ENCODE results near the gene NRK.
"Not testable (repeated sequence)": the region's sequence is repeated elsewhere in the genome, so short reads cannot be mapped to it uniquely, and the experiment has no call there.

Gene NRK

DNA sequence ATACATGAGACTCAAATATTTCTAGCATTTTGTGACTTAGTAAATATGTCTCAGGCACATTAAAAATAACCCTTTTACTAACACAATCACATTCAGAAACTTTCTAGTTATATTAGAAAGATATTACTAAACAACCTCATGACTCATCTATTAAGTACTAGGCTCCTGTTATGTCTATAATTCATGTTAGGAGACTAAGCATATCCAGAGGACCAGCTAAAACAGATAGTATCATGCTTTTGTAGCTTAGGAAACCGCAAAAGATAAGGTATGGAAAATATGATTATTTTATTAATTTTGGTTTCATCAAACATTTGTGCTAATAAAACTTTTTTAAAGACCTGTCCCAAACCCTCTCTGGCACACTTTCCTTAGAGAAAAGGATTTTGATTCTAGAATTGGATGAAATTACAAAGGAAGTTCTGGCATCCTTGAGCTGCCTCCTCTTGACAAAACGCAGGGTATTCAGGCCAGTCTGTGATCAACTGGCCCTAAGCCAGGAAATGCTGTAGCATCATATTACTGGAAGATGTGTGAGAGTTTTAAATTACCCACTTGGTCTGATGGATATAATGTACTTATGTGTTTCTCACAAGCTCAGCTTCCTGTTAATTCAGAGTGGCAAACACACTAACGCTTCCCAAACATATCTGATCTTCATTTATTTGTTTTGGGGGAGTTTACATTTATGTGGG is 60.4 kb downstream of the NRK start:
- no peak overlapping the region for H3K27ac ChIP-seq (ENCODE audit: low read depth, low read length)
- no peaks in the 10 kb centered on the region for H3K4me1 ChIP-seq (ENCODE audit: control insufficient read depth, insufficient read depth, low read length)
- H3K9ac ChIP-seq (ENCODE audit: low read length): no peak overlapping the region
- H3K4me3 ChIP-seq (ENCODE audit: low read depth, low read length): no peak overlapping the region
- H3K27me3 ChIP-seq (ENCODE audit: control insufficient read depth, insufficient read depth, low read length): no peaks in the 10 kb centered on the region; the same call in 1 of the 2 replicates
- no peaks in the 10 kb centered on the region for H3K36me3 ChIP-seq (ENCODE audit: control insufficient read depth, insufficient read depth, low read length)
- no peaks in the 10 kb centered on the region for H3K9me3 ChIP-seq (ENCODE audit: control insufficient read depth, insufficient read depth, low read depth, low read length)

DNA sequence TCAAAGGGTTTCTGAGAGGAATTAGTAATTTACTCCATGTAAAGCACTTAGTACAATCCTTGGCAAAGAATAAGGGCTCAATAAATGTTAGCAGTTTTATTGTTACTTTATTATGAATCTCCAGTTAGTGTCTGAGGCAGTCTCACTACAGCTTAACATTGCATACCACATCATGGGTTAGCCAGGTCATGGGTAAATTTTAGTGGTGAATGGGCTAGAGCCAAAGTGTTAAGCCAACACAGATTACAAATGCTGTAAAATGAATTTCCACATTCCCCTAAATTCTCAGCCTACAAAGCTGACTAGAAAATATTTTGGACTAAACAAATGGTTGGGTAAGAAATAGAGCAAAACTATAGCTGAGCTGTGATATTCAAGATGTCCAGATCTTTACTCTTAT is 72.4 kb downstream of the NRK start:
- Histone ChIP-seq H3K27ac (ENCODE audit: low read depth, low read length) (no peak overlapping the region), H3K4me3 (ENCODE audit: low read depth, low read length) (no peak overlapping the region), H3K9ac (ENCODE audit: low read length) (no peak overlapping the region), H3K27me3 (ENCODE audit: control insufficient read depth, insufficient read depth, low read length) (no peaks in the 10 kb centered on the region; the same call in 1 of the 2 replicates), H3K9me3 (ENCODE audit: control insufficient read depth, insufficient read depth, low read depth, low read length) (no peaks in the 10 kb centered on the region), H3K36me3 (ENCODE audit: control insufficient read depth, insufficient read depth, low read length) (no peaks in the 10 kb centered on the region), H3K4me1 (ENCODE audit: control insufficient read depth, insufficient read depth, low read length) (no peaks in the 10 kb centered on the region)

DNA sequence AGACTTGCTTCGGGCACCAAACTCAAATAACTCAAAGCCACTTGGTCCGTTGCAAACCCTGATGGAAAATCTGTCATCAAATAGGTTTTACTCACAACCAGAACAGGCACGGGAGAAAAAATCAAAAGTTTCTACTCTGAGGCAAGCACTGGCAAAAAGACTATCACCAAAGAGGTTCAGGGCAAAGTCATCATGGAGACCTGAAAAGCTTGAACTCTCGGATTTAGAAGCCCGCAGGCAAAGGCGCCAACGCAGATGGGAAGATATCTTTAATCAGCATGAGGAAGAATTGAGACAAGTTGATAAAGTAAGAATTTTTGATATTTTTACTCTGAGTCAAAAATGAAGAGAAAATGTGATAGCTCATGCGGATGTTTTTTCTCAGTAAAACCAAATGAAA is 87.2 kb downstream of the NRK start:
- H3K27ac ChIP-seq (ENCODE audit: low read depth, low read length): no peak overlapping the region
- no peaks in the 10 kb centered on the region for H3K36me3 ChIP-seq (ENCODE audit: control insufficient read depth, insufficient read depth, low read length)
- H3K9ac ChIP-seq (ENCODE audit: low read length): no peak overlapping the region
- H3K9me3 ChIP-seq (ENCODE audit: control insufficient read depth, insufficient read depth, low read depth, low read length): no peaks in the 10 kb centered on the region
- H3K4me1 ChIP-seq (ENCODE audit: control insufficient read depth, insufficient read depth, low read length): no peaks in the 10 kb centered on the region
- no peaks in the 10 kb centered on the region; the same call in 1 of the 2 replicates for H3K27me3 ChIP-seq (ENCODE audit: control insufficient read depth, insufficient read depth, low read length)
- H3K4me3 ChIP-seq (ENCODE audit: low read depth, low read length): no peak overlapping the region

DNA sequence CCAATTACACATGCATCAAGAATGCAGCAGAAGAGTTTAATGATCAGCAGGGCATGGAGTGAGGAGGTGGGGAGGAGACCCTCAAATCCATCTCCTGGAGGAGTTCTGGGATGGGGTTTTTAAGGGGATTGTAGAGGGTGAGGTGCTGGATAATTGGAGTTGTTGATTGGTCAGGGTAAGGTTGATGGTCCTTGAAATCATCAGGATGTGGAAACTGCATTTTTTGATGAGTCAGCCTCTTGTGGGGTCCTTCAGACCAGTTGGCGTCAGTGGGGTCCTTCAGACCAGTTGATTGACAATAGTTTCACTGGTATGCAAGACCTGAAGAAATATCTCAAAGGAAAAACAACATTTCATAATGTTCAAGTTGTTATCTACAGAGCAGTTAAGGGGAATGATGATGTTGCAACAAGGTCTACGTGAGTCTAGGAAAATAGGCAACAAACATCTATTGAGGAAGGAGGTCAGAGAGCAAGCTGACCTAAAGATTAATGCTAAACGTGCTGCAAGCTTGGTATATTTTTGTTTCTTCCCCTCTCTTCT is 88.3 kb downstream of the NRK start:
- H3K27ac ChIP-seq (ENCODE audit: low read depth, low read length): no peak overlapping the region
- H3K9ac ChIP-seq (ENCODE audit: low read length): no peak overlapping the region
- no peaks in the 10 kb centered on the region for H3K4me1 ChIP-seq (ENCODE audit: control insufficient read depth, insufficient read depth, low read length)
- no peaks in the 10 kb centered on the region for H3K9me3 ChIP-seq (ENCODE audit: control insufficient read depth, insufficient read depth, low read depth, low read length)
- H3K36me3 ChIP-seq (ENCODE audit: control insufficient read depth, insufficient read depth, low read length): no peaks in the 10 kb centered on the region
- H3K4me3 ChIP-seq (ENCODE audit: low read depth, low read length): no peak overlapping the region
- H3K27me3 ChIP-seq (ENCODE audit: control insufficient read depth, insufficient read depth, low read length): no peaks in the 10 kb centered on the region; the same call in 1 of the 2 replicates

DNA sequence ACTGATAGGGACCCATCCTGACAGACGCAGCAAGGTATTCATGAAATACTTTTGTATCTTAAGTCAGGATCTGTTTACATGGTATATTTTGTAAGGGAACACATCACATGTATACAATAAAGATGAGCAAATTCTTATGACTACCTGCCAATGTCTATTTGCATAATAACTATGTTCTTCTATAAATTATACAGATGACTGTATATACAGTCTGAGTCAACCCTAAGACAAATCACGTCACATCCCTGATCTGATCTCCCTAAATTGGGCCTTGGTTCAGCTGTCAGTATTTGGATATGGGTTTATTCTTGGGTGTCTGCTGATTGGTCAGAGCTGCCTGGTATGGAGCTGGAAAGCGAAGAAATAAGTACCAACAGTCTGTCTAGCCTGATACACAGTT is 122.9 kb downstream of the NRK start:
- Histone ChIP-seq H3K4me3 (ENCODE audit: low read depth, low read length) (no peak overlapping the region), H3K9me3 (ENCODE audit: control insufficient read depth, insufficient read depth, low read depth, low read length) (no peaks in the 10 kb centered on the region), H3K27ac (ENCODE audit: low read depth, low read length) (no peak overlapping the region), H3K4me1 (ENCODE audit: control insufficient read depth, insufficient read depth, low read length) (no peaks in the 10 kb centered on the region), H3K9ac (ENCODE audit: low read length) (no peak overlapping the region), H3K36me3 (ENCODE audit: control insufficient read depth, insufficient read depth, low read length) (no peaks in the 10 kb centered on the region), H3K27me3 (ENCODE audit: control insufficient read depth, insufficient read depth, low read length) (no peaks in the 10 kb centered on the region; the same call in 1 of the 2 replicates)

DNA sequence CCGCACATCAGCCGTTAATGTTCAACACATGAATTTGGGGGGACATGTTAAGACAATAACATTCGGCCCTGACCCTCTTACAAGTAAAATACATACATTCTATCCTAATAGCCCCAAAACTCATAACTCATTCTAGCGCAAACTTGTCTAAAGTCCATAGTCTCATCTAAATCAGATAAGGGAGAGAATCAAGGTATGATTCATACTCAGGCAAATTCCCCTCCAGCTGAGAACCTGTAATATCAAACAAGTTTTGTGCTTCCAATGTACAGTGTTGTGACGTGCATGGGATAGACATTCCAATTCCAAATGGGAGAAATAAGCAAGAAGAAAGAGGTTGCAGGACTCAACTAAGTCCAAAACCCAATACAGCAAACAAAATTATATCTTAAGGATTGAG is 147.1 kb downstream of the NRK start:
- H3K4me3 ChIP-seq (ENCODE audit: low read depth, low read length): no peak overlapping the region
- H3K27ac ChIP-seq (ENCODE audit: low read depth, low read length): no peak overlapping the region
- H3K9ac ChIP-seq (ENCODE audit: low read length): no peak overlapping the region
- no peaks in the 10 kb centered on the region; the same call in 1 of the 2 replicates for H3K27me3 ChIP-seq (ENCODE audit: control insufficient read depth, insufficient read depth, low read length)
- H3K36me3 ChIP-seq (ENCODE audit: control insufficient read depth, insufficient read depth, low read length): no peaks in the 10 kb centered on the region
- no peaks in the 10 kb centered on the region for H3K9me3 ChIP-seq (ENCODE audit: control insufficient read depth, insufficient read depth, low read depth, low read length)
- H3K4me1 ChIP-seq (ENCODE audit: control insufficient read depth, insufficient read depth, low read length): no peaks in the 10 kb centered on the region

DNA sequence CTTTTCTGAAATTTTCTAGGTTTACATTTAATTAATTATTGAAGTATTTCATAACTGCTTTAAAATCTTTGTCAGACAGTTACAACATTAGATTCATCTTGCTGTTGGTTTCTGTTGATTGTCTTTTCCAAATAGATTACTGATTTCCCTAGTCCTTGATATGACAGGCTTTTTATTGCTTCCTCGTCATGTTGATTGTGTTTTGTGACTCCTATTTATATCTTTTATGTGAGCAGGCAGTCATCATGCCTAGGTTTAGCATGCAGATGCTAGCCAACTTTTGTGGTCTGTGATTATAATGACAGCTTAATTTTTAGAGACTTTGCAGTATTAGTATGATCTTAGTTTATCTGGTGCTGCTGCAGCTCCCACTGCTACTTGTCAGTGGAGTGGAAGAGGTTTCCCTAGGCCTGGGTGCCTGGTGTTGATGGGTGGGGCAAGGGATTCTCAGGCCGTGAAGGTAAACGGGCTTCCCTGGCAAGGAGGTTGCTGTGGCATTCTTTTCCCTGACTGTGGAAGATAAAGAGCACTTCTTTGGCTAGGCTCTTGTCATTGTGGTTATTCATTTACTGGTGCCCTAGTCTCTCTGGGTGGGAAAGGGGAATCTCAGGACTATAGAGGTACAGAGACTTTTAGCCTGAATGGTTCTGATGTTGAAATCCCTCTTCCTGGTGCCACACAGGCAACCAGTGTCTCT is 150.5 kb downstream of the NRK start:
- Histone ChIP-seq H3K4me1 (ENCODE audit: control insufficient read depth, insufficient read depth, low read length) (no peaks in the 10 kb centered on the region), H3K9me3 (ENCODE audit: control insufficient read depth, insufficient read depth, low read depth, low read length) (no peaks in the 10 kb centered on the region; the same call in 1 of the 2 replicates), H3K36me3 (ENCODE audit: control insufficient read depth, insufficient read depth, low read length) (no peaks in the 10 kb centered on the region), H3K4me3 (ENCODE audit: low read depth, low read length) (no peak overlapping the region), H3K9ac (ENCODE audit: low read length) (no peak overlapping the region), H3K27me3 (ENCODE audit: control insufficient read depth, insufficient read depth, low read length) (no peaks in the 10 kb centered on the region; the same call in 1 of the 2 replicates), H3K27ac (ENCODE audit: low read depth, low read length) (no peak overlapping the region)

DNA sequence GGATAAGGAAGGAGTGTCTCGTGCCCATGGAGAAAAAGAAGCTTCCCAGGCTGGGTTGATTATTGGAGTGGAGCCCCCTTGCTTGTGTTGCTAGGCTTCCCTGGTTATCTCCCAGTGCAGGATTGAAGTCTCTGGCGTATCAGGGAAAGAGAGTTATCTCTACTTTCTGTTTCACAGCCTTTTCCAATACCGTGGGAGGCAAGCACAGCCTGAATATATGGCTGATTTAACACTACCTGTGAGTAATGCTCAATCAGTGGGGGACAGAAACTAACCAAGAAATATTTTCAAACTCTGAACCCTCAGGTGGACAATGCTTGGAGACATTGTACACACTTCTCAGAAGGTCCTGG is 151.0 kb downstream of the NRK start:
- H3K27ac ChIP-seq (ENCODE audit: low read depth, low read length): no peak overlapping the region
- no peaks in the 10 kb centered on the region for H3K36me3 ChIP-seq (ENCODE audit: control insufficient read depth, insufficient read depth, low read length)
- no peak overlapping the region for H3K9ac ChIP-seq (ENCODE audit: low read length)
- peaks cover 3% of the 10 kb centered on the region; the same call in 1 of the 2 replicates for H3K9me3 ChIP-seq (ENCODE audit: control insufficient read depth, insufficient read depth, low read depth, low read length)
- H3K27me3 ChIP-seq (ENCODE audit: control insufficient read depth, insufficient read depth, low read length): no peaks in the 10 kb centered on the region; the same call in 1 of the 2 replicates
- no peak overlapping the region for H3K4me3 ChIP-seq (ENCODE audit: low read depth, low read length)
- no peaks in the 10 kb centered on the region for H3K4me1 ChIP-seq (ENCODE audit: control insufficient read depth, insufficient read depth, low read length)

DNA sequence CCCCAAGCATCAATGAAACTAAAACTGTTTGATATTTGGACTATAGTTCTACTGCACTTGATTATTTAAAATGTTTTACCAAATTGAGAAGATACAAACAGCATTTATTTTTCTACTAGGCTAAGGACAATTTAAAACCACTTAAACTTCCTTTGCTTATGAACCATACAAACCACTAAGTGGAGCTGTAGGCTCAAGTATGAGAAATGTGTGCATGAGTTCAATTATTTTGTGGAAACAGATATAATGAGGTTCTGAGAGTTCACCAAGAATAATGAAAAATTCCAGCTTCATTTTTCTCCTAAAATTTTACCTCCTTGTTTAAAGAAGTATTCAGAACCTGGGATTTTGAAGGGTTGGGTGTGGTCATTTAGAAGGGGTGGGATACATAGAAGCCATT is 153.0 kb downstream of the NRK start:
- no peaks in the 10 kb centered on the region for H3K4me1 ChIP-seq (ENCODE audit: control insufficient read depth, insufficient read depth, low read length)
- H3K27me3 ChIP-seq (ENCODE audit: control insufficient read depth, insufficient read depth, low read length): no peaks in the 10 kb centered on the region; the same call in 1 of the 2 replicates
- H3K36me3 ChIP-seq (ENCODE audit: control insufficient read depth, insufficient read depth, low read length): no peaks in the 10 kb centered on the region
- H3K4me3 ChIP-seq (ENCODE audit: low read depth, low read length): no peak overlapping the region
- H3K9ac ChIP-seq (ENCODE audit: low read length): no peak overlapping the region
- no peak overlapping the region for H3K27ac ChIP-seq (ENCODE audit: low read depth, low read length)
- peaks cover 3% of the 10 kb centered on the region; the same call in 1 of the 2 replicates for H3K9me3 ChIP-seq (ENCODE audit: control insufficient read depth, insufficient read depth, low read depth, low read length)

DNA sequence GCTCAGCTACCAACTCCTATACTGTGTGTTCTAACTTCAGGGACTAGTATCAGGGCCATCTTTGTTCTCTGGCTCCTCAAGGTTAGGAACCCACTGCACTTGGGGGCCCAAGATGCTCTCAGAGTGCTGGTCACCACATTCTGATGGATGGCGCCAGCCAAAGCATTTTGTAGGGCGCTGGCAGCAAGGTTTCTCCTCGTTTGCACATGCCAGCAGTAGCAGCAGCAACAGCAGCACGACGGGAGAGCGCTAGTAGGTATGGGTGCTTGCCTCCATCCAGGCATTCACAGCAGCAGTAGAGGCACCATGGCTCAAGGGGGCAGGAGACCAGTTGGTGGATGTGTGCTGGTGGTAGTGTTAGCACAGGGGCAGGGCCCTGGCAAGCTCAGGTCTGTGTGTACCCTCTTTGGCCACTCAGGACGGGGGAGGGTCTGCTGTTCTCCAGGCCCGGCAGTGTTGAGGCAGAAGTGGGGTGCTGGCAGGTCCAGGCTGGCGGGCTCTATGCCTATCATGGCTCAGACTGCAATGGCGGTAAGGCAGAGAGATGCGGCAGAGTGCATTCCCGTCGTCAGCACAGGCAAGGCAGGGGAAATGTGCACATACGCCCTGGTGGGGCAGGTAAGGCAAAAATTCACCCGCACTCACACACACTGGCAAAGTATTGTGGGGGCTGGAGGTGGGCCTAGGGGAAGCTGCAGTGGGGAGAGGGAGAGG is 159.6 kb downstream of the NRK start:
- H3K27me3 ChIP-seq (ENCODE audit: control insufficient read depth, insufficient read depth, low read length): peaks cover 3% of the 10 kb centered on the region; the same call in 1 of the 2 replicates

DNA sequence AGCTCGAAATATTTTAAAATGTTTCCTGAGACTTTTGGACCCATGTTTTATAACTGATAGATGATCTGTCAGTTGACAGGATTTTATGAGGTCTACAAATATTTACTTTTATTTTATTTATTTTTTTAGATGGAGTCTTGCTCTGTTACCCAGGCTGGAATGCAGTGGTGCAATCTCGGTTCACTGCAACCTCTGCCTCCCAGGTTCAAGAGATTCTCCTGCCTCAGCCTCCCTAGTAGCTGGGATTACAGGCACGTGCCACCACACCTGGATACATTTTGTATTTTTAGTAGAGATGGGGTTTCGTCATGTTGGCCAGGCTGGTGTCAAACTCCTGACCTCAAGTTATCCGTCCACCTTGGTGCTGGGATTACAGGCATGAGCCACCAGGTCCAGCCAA is 166.1 kb downstream of the NRK start:
- H3K9me3 ChIP-seq (ENCODE audit: control insufficient read depth, insufficient read depth, low read depth, low read length); H3K27ac ChIP-seq (ENCODE audit: low read depth, low read length); H3K4me3 ChIP-seq (ENCODE audit: low read depth, low read length); H3K36me3 ChIP-seq (ENCODE audit: control insufficient read depth, insufficient read depth, low read length); H3K9ac ChIP-seq (ENCODE audit: low read length); H3K27me3 ChIP-seq (ENCODE audit: control insufficient read depth, insufficient read depth, low read length); H3K4me1 ChIP-seq (ENCODE audit: control insufficient read depth, insufficient read depth, low read length): not testable (repeated sequence)

More for the DNA sequence above, 159.6 kb downstream of the NRK start:
- peaks cover 3% of the 10 kb centered on the region; the same call in 1 of the 2 replicates for H3K9me3 ChIP-seq (ENCODE audit: control insufficient read depth, insufficient read depth, low read depth, low read length)
- H3K27ac ChIP-seq (ENCODE audit: low read depth, low read length): no peak overlapping the region
- H3K36me3 ChIP-seq (ENCODE audit: control insufficient read depth, insufficient read depth, low read length): no peaks in the 10 kb centered on the region
- H3K4me3 ChIP-seq (ENCODE audit: low read depth, low read length): no peak overlapping the region
- no peak overlapping the region for H3K9ac ChIP-seq (ENCODE audit: low read length)
- no peaks in the 10 kb centered on the region for H3K4me1 ChIP-seq (ENCODE audit: control insufficient read depth, insufficient read depth, low read length)

All from HUES6 (cell line).